AG04449 (cell line): ENCODE measurements around the gene ACOT7.

ENCODE experiments used
- CTCF ChIA-PET: fragments of 350-600 bp; formaldehyde crosslinking; extraction: SDS; loops from one replicate; lab custom pipeline; 2021; ENCODE audit warnings: antibody characterized with exemption; lab: Yijun Ruan, JAX
- POLR2A ChIA-PET: fragments of 400-600, 350-600 bp; formaldehyde crosslinking; extraction: SDS; loops from one replicate; lab custom pipeline; 2020; ENCODE audit warnings: antibody characterized with exemption, inconsistent platforms; lab: Yijun Ruan, JAX
- DNase-seq: peaks from one replicate; pipeline ENCODE4 v3.0.0-alpha.2; 2010; ENCODE audit warnings: low read depth, low spot score
- H3K4me3 ChIP-seq: 2 replicates; pipeline ENCODE4 v1.5.1; 2011; ENCODE audit warnings: low read depth, mild to moderate bottlenecking, control low read depth, low read length
- TF ChIP-seq, protein P1 (sequence below): IDR thresholded peaks from one replicate; pipeline ENCODE4 v1.5.1; 2011; ENCODE audit warnings: mild to moderate bottlenecking, moderate library complexity, low read length, control low read depth, inconsistent platforms; ENCODE audit not compliant: insufficient read depth; ENCODE audit errors: missing control alignments

ACOT7 gene

DNA sequence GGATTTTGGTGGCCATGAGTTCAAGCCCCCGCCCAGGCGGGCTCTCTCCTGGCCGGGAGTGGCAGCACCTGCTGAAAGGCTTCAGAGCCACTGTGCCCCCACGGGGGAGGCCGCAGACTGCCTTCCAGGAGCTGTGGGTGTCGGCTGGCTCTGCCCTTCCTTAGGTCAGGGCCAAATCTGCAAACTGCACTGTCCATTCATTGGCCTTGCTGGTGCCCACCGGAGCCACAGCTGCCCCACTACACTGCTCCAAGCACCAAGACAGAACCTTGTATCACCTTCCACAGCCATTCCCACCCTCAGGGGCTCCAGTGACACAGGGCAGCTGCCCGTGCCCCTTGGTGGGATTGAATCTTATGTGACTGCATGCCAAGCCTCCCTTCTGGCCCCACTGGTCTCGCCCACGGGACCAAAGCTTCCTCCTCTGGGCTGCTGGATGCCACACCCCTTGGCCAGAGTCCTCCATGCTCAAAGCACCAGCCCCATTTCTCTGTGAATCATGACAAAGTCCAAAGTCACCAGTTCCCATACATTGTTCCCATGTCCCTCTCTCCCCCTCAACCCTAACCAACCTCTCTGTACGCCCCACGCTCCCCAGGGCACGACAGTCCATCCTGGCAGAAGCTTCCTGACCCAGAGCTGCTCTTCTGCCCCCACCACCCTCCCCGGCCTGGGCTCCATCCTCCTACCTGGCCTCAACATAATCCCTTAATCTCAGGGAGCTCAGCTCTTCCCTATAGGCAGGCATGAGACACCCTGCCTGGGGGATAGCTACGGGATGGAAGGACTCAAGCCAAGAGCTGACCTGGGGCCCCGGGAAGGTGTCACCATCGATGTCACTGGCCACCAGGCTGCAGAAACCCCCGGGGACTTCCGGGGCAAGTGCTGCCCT is 111.8 kb downstream of the ACOT7 start:
- ChIA-PET POLR2A (no interaction called here), CTCF (interaction anchor here (1.6 to 9.9 kb wide), 2 partner anchors 30 to 34 kb away, joined by 4 to 54 read pairs; no protein-coding TSS in a partner anchor)
- TF ChIP-seq, protein P1, sequence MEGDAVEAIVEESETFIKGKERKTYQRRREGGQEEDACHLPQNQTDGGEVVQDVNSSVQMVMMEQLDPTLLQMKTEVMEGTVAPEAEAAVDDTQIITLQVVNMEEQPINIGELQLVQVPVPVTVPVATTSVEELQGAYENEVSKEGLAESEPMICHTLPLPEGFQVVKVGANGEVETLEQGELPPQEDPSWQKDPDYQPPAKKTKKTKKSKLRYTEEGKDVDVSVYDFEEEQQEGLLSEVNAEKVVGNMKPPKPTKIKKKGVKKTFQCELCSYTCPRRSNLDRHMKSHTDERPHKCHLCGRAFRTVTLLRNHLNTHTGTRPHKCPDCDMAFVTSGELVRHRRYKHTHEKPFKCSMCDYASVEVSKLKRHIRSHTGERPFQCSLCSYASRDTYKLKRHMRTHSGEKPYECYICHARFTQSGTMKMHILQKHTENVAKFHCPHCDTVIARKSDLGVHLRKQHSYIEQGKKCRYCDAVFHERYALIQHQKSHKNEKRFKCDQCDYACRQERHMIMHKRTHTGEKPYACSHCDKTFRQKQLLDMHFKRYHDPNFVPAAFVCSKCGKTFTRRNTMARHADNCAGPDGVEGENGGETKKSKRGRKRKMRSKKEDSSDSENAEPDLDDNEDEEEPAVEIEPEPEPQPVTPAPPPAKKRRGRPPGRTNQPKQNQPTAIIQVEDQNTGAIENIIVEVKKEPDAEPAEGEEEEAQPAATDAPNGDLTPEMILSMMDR: no peak
- H3K4me3 ChIP-seq: no peak overlapping the region
- DNase-seq: no peak

DNA sequence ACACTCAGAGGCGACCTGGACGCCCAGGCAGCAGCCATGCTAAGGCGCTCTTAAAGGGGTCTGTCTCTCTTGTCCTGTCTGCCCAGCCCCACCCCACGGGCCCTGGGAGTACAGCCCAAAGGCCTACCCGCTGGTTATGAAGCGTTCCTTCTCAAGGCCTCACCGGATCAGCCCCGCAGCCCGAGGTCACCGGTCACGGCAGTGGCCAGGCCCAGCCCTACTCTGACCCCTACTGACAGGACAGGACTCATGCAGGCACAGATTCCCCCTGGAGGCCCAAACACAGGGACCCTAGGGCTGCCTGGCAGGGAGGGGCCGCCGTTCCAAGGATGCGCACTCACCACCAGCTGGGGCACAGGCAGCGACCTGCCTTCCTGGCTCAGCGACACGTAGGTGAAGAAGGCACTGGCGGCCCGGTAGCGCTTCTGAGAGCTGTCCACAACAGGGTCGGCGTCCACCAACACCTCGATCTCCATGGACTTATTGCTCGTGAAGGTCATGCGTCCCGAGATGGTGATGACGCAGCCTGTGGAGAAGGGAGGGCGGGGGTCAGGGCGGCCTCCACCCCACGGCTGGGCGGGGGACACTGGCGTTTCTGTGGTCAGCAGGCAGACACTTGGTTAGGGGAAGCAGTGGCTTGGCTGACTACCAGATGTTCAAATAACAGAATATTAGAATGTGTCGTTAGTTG is 112.7 kb downstream of the ACOT7 start:
- DNase-seq: no peak
- no peak overlapping the region for H3K4me3 ChIP-seq
- TF ChIP-seq, protein P1: peak; percentile 46
- CTCF ChIA-PET: interaction anchor here (0.7 to 9.9 kb wide), 4 partner anchors 17 to 168 kb away, joined by 3 to 54 read pairs (median 4); no protein-coding TSS in a partner anchor
- POLR2A ChIA-PET: no interaction called here

DNA sequence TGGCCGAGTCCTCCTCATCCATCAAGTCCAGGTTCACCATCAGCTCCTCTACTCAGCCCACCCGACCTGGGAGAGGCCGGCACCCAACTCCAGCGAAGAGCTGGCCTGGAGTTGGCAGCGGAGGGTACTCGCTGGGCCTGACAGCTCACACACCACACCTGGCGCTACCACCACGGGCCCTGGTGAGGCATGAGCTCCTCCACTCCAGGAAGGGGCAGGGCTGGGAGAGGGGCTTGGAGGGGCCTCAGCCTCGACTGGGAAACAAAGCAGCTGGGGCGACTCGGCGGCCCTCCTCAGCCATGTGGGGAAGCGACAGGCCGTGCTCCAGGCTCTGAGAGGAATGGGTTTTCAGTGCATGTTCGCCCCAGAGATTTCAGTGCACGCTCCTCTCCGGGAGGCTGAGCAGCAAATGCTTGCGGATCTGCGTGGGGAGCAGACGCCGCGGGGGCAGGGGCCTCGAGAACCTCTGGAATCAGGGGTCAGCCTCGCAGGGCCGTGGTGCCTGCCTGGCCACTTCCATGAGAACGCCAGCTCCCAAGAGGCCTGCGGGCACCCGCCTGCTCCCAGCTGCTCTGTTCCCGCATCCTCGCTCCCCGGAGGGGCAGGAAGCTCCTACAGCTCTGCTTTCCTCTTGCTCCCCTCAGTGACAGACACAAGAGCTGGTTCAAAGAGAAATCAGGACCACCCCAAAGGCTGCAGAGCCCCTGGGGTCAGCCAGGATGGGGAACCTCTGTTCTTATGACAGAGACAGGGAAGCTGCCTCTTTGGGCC is 113.8 kb downstream of the ACOT7 start:
- ChIA-PET CTCF (interaction anchor here (0.6 to 9.9 kb wide), 7 partner anchors 9 to 167 kb away, joined by 3 to 54 read pairs (median 3); partner anchors contain the start of gene GPR153), POLR2A (no interaction called here)

DNA sequence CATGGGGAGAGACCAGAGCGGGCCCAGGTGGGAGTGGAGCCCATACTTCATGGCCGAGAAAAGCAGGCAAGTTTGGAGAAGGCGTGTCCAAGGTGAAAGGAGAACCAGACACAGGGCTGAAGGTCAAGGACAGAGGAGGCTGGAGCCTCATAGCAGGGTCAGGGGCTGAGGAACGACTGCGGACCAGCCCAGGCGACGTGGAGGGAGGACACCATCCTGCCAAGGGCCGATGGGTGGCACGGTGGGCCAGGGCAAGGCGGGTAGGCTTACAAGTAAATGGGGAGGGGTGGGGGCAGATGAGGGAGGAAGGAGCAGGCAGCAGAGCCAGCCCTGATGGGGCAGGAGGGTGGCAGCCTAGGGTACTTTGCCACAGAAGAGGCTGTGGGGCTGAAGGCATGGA is 114.5 kb downstream of the ACOT7 start:
- TF ChIP-seq, protein P1: no peak
- ChIA-PET POLR2A (no interaction called here), CTCF (interaction anchor here (9.9 kb wide), 1 partner anchor 32 kb away, joined by 54 read pairs; no protein-coding TSS in a partner anchor)
- H3K4me3 ChIP-seq: no peak overlapping the region
- DNase-seq: no peak

More for the DNA sequence above, 113.8 kb downstream of the ACOT7 start:
- no peak overlapping the region for H3K4me3 ChIP-seq
- TF ChIP-seq, protein P1: no peak
- no peak for DNase-seq

DNA sequence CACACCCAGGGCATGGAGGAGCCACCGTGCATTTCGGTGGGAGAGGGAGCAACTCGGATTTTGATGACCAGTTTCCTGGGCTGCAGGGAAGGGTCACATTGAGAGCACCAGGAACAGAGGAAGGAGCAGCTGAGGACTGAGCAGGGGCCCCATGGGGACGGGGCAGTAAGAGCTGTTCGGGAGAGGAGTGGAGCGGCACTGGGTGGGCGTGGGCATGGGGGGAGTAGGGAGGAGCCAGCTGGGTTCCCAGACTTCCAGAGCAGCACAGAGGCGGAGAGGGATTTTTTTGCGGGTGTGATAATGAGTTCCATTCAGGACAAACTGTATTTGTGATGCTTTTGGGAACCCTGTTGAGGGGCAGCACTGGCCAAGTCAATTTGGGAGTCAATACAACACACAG is 115.3 kb downstream of the ACOT7 start:
- ChIA-PET CTCF (interaction anchor here (9.9 kb wide), 1 partner anchor 31 kb away, joined by 54 read pairs; no protein-coding TSS in a partner anchor), POLR2A (no interaction called here)
- DNase-seq: no peak
- TF ChIP-seq, protein P1: no peak
- H3K4me3 ChIP-seq: no peak overlapping the region
